ENCODE measurements around the gene KLHL1.

KLHL1 gene

DNA sequence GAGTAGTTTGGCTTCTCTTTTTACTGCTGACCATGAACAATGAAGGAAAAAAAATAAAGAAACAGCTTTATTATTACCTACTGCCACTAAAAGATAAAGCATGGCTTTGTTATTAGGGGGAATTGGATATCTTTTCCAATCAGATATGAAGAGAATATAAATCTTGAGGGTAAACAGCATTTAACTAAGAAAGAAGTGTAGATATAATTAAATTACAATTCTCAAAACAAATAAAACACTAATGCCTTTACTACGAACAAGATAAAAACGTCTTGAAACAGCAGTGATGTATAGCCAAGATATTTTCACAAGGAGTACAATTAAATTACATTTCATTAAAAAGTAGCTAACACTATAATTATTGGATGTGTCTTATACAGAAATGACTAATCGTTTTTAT, 426.5 kb downstream of the KLHL1 start:
- no peak for DNase-seq (ENCODE audit: low spot score)

DNA sequence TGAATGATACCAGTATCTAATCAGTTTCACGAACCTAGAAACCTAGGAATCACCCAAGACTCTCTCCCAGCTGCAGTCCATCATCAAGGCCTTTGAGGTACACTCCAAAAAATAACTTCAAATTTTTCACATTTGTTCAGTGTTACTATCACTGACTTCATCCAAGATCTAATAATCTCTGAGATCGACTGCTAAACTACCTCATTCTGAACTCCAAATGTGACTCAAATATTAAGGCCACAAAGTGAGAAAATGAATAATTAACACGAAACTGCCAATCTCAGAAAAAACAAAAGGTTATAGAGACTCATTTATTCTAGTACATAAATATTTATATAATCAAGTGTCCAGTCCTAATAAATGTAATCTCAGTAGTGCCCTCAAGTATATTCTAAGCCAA, 430.9 kb downstream of the KLHL1 start:
- DNase-seq (ENCODE audit: low spot score), result no peak

DNA sequence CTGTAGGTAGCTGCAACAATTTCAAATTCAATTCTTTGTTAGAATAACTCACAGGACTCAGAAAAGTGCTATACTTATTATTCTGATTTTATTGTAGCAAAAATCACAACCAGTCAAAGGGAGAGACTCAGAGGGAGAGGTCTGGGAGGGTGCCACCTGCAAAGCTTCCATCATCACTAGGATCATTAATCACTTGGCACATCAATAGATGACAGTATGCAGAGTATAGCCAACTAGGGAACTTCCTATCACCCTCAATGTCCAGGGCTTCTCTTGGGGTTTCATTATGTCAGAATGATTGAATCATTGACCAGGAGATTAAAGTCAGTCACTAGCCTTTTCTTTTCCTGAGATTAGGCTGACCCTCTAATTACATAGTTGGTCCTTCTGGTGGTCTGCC, 432.0 kb downstream of the KLHL1 start:
- DNase-seq (ENCODE audit: low spot score), result no peak

DNA sequence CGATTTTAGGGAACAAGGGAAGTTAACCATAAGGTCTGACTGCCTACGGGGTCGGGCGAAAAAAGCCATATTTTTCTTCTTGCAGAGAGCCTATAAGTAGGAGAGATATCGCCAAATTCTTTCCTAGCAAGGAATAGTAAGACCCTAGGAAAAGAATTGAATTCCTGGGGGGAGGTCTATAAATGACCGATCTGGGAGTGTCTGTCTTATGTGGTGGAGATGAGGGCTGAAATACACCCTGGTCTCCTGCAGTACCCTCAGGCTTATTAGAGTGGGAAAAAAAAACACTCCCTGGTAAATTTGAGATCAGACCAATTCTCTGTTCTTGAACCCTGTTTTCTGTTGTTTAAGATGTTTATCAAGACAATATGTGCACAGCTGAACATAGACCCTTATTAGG, 448.1 kb downstream of the KLHL1 start:
- no peak for DNase-seq (ENCODE audit: low spot score)

DNA sequence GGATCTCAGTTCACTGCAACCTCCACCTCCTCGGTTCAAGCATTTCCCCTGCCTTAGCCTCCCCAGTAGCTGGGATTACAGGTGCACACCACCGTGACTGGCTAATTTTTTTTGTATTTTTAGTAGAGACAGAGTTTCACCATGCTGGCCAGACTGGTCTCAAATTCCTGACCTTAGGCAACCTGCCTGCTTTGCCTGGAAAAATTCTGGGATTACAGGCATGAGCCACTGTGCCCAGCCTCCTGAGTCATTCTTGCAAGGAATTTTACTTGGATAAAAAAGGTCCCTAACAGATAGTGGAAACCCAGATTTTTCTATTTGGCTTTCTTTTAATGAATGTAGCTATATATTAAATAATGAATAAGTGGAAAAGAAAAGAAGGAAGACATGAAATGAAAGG, 450.6 kb downstream of the KLHL1 start:
- no peak for DNase-seq (ENCODE audit: low spot score)

DNA sequence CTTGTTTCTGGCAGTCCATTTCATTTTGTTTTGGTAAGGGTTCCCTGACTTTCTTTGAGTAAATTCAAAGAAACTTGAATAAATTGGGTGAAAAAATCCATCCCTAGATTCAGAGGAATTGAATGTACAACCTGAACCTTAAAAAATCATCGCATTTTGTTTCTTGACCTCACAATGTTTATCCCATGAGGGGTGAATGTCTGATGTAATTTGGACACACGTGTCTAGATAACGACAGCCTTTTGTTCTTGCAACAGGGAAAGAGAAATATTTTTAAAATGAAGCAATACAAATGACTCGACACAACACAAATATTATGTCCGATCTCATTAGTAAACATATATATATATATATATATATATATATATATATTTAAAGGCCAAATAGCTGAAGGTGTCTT, 453.9 kb downstream of the KLHL1 start:
- DNase-seq (ENCODE audit: low spot score), result no peak

Measured in iPS-NIHi11 (cell line).